Cardiac fibroblast (primary cell): ENCODE data around the gene FGFR3.

Experiments
- DNase-seq, 2 donors: peaks; one replicate each; pipeline versions ENCODE4 v3.0.0 to v3.0.0-alpha.2; 2010; ENCODE audit warnings: low read depth in 2 of 2
- H3K4me3 ChIP-seq, 2 donors: replicated peaks in 1 of 2; 1 replicate in 1 of 2; 2 replicates in 1 of 2; pipeline ENCODE4 v1.5.1; 2011; ENCODE audit warnings: low read depth in 2 of 2, low read length in 2 of 2, mild to moderate bottlenecking in 2 of 2, moderate library complexity in 1 of 2
- CTCF ChIP-seq: IDR thresholded peaks from one replicate; pipeline ENCODE4 v1.5.1; 2011; ENCODE audit warnings: low read depth, mild to moderate bottlenecking, low read length, inconsistent platforms

FGFR3 gene

GRCh38 chr4:1806223-1806564 is 13.1 kb downstream of the FGFR3 start:
- TF ChIP-seq CTCF = no peak
- H3K4me3 ChIP-seq = no peak overlapping the region
- no peak for DNase-seq

GRCh38 chr4:1806596-1807331 is 13.7 kb downstream of the FGFR3 start:
- no peak overlapping the region for H3K4me3 ChIP-seq
- no peak for DNase-seq
- TF ChIP-seq CTCF = no peak

GRCh38 chr4:1807332-1807777 is 14.3 kb downstream of the FGFR3 start:
- no peak for TF ChIP-seq CTCF
- no peak overlapping the region for H3K4me3 ChIP-seq
- no peak for DNase-seq

- DNase-seq = no peak
- no peak overlapping the region for H3K4me3 ChIP-seq
- TF ChIP-seq CTCF = no peak
Observed at GRCh38 chr4:1808396-1808795, 15.3 kb downstream of the FGFR3 start.

GRCh38 chr4:1808851-1809753 is 16.0 kb downstream of the FGFR3 start:
- DNase-seq = no peak
- no peak overlapping the region for H3K4me3 ChIP-seq
- no peak for TF ChIP-seq CTCF

GRCh38 chr4:1809754-1810502 is 16.8 kb downstream of the FGFR3 start:
- DNase-seq = peak; percentile 63 to 72
- no peak overlapping the region for H3K4me3 ChIP-seq
- TF ChIP-seq CTCF = peak; percentile 86
